Ovary (tissue), 9 donors: ENCODE results near the gene C1QB. TPM values are rescaled to one million over a fixed set of nuclear protein-coding genes. Genes with fewer than 3 reads are reported as not detected.

Experiments
- DNase-seq, 5 donors: peaks; one replicate each; pipeline ENCODE4 v3.0.0-alpha.2; 2019 to 2020
- H3K27ac ChIP-seq, 2 donors: fragments of 200-600 bp; one replicate each; pipeline versions ENCODE4 v1.5.1 to v1.8.0; 2019 to 2022
- H3K27me3 ChIP-seq: fragments of 200-600 bp; one replicate; pipeline ENCODE4 v1.8.0; 2022
- H3K36me3 ChIP-seq: fragments of 200-600 bp; sonication (generic); one replicate; pipeline ENCODE4 v1.5.1; 2019
- H3K4me1 ChIP-seq: one replicate; pipeline ENCODE4 v1.8.1; 2013; ENCODE audit warnings: mild to moderate bottlenecking, moderate library complexity; ENCODE audit not compliant: insufficient read depth
- H3K4me3 ChIP-seq: fragments of 200-600 bp; sonication (generic); one replicate; pipeline ENCODE4 v1.5.1; 2017
- H3K9me3 ChIP-seq, 2 donors: fragments of 200-600 bp in 1 of 2; sonication (generic) in 1 of 2; one replicate each; pipeline versions ENCODE4 v1.5.1 to v1.8.1; 2013 to 2019; ENCODE audit warnings: mild to moderate bottlenecking in 1 of 2, moderate library complexity in 1 of 2
- CTCF ChIP-seq, 3 donors: fragments of 450-650 bp in 2 of 3; fragments of 200-600 bp in 1 of 3; IDR thresholded peaks; one replicate each; pipeline versions ENCODE4 v1.5.1 to v1.8.0; 2016 to 2022; ENCODE audit warnings: antibody characterized with exemption in 3 of 3, mild to moderate bottlenecking in 1 of 3
- EP300 ChIP-seq: sonication (generic); formaldehyde crosslinking; IDR thresholded peaks from one replicate; pipeline ENCODE4 v1.6.1; 2017; ENCODE audit warnings: antibody characterized with exemption
- POLR2A ChIP-seq: fragments of 450-650 bp; IDR thresholded peaks from one replicate; pipeline ENCODE4 v1.6.1; 2017; ENCODE audit warnings: antibody characterized with exemption, mild to moderate bottlenecking, moderate library complexity
- whole genome bisulfite sequencing, 3 donors: extraction: QIAGEN DNeasy Blood & Tissue Kit in 1 of 3; methylation state at CpG; one replicate each; pipeline versions ENCODE4 v1.1.5 to v1.1.7; 2013 to 2017; 5-methylcytosine and 5-hydroxymethylcytosine counted together
- intact Hi-C, 4 donors: fragments of 100-400 bp; cut with DNase I; formaldehyde crosslinking; loops; one replicate each; pipeline versions ENCODE4 v1.11.0 to v1.15.1; 2022 to 2023
- polyA plus RNA-seq, 2 donors: library from polyadenylated mRNA; stranded (reverse); fragments of 200-250 nt in 1 of 2; fragments of 350-450 nt in 1 of 2; fragmentation: Illumina TruSeq in 1 of 2; extraction: RNeasy Lipid Tissue Mini Kit (QIAGEN cat#74804) in 1 of 2; gene quantifications; one replicate each; pipeline ENCODE4 v1.2.3, GENCODE V29; 2013 to 2014
- total RNA-seq, 7 donors: library from RNA; depleted of rRNA in 2 of 7; stranded (reverse); fragments of >200 nt in 2 of 7; fragmentation: NEBNext Ultra II Directional in 3 of 7; extraction: Animal tissue kit (Norgen Biotek cat#: 25700) in 3 of 7; gene quantifications; one replicate each; pipeline versions ENCODE4 v1.1.0 to v1.2.4, GENCODE V29; 2016 to 2023
- donor health status: DM: no; HTN: no; CAD: no; lungs with moderate emphysema.
- donor health status: DM: no; HTN: no; CAD: no.
- donor health status: Bipolar disorder and iron deficiency.
- donor health status: DM: yes; HTN: yes; CAD: no.
- donor health status: DM: no; HTN: no; CAD: no.
- donor health status: DM: yes; HTN: yes; CAD: no.

C1QB gene
- total and polyA plus RNA-seq, 9 donors, result 26.5 to 206 (median 96.7) TPM

- H3K27ac ChIP-seq, result no peak overlapping the region
- no peak for TF ChIP-seq EP300
- TF ChIP-seq CTCF (IDR thresholded peaks at IDR 0.05), result no peak
- TF ChIP-seq POLR2A, result no peak
- H3K27me3 ChIP-seq, result no peaks in the 10 kb centered on the region
- 29 to 38% (median 37%) methylated on average over 12 of the region's 12 CpGs for WGBS, 3 donors
- no peaks in the 10 kb centered on the region for H3K36me3 ChIP-seq
- no peak overlapping the region for H3K4me3 ChIP-seq
- intact Hi-C loops, result no loop called here
- no peaks in the 10 kb centered on the region for H3K9me3 ChIP-seq
- DNase-seq, result no peak
- H3K4me1 ChIP-seq, result no peaks in the 10 kb centered on the region
Measured at GRCh38 chr1:22613951-22614350, 39.1 kb upstream of the C1QB start.

DNA sequence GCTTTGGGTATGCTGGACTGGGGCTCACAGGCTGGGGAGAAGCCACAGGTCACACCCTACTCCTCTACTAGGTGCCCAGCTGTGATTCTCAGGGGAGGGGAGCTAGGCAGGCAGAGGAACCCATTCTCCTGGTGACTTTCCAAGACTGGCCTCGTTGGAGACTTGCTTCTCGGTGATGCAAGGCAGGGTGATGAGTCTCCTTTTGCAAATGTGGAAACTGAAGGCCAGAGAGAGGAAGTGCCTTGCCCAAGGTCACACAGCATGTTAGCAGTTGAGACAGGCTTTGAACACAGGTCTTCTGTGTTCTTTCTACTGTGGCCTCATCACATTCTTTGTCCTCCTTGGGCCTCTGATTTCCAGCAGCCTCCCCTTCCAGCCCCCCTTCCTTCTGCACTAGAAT lies 37.1 kb upstream of the C1QB start:
- 51 to 80% (median 56%) methylated on average over 2 of the region's 2 CpGs for WGBS, 3 donors
- no peak for DNase-seq
- Histone ChIP-seq H3K4me3 (no peak overlapping the region), H3K27ac (no peak overlapping the region), H3K27me3 (no peaks in the 10 kb centered on the region), H3K9me3 (no peaks in the 10 kb centered on the region), H3K4me1 (no peaks in the 10 kb centered on the region), H3K36me3 (no peaks in the 10 kb centered on the region)
- TF ChIP-seq EP300 (no peak), POLR2A (no peak), CTCF (IDR thresholded peaks at IDR 0.05) (no peak)
- intact Hi-C loops, result no loop called here

DNA sequence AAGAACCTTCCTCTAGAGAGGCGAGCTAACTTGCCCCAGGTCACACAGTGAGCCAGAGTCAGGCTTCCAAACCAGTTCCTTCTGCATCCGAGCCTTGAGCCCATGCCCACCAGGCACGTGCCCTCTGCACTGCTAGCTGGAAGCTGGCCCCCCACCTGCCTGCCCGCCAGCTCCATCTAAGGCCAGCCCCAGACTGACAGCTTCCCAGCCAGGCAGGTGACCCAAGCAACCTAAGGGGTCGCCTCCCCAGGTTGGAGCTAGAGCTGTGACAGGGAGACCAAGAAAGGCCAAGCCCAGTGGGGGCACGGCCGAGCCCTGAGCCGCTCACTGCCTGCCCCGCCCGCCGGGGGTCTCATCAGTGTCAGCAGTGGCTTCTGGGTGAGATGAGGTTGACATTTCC lies 36.5 kb upstream of the C1QB start:
- Histone ChIP-seq H3K9me3 (no peaks in the 10 kb centered on the region), H3K27ac (no peak overlapping the region), H3K36me3 (no peaks in the 10 kb centered on the region), H3K27me3 (no peaks in the 10 kb centered on the region), H3K4me1 (no peaks in the 10 kb centered on the region), H3K4me3 (no peak overlapping the region)
- intact Hi-C loops, result no loop called here
- WGBS, 3 donors, result 55 to 63% (median 59%) methylated on average over 6 to 11 of the region's 11 CpGs
- TF ChIP-seq POLR2A, result no peak
- no peak for TF ChIP-seq EP300
- no peak for TF ChIP-seq CTCF (IDR thresholded peaks at IDR 0.05)
- no peak for DNase-seq

- WGBS, 3 donors, result 27 to 42% (median 32%) methylated on average over 16 of the region's 16 CpGs
- H3K36me3 ChIP-seq, result no peaks in the 10 kb centered on the region
- DNase-seq, result no peak
- no peaks in the 10 kb centered on the region for H3K27me3 ChIP-seq
- H3K4me3 ChIP-seq, result no peak overlapping the region
- no peak overlapping the region for H3K27ac ChIP-seq
- H3K9me3 ChIP-seq, result no peaks in the 10 kb centered on the region
- no peak for TF ChIP-seq CTCF (IDR thresholded peaks at IDR 0.05)
- no peaks in the 10 kb centered on the region for H3K4me1 ChIP-seq
- intact Hi-C loops, result no loop called here
Measured at GRCh38 chr1:22618056-22618455, 35.0 kb upstream of the C1QB start.

DNA sequence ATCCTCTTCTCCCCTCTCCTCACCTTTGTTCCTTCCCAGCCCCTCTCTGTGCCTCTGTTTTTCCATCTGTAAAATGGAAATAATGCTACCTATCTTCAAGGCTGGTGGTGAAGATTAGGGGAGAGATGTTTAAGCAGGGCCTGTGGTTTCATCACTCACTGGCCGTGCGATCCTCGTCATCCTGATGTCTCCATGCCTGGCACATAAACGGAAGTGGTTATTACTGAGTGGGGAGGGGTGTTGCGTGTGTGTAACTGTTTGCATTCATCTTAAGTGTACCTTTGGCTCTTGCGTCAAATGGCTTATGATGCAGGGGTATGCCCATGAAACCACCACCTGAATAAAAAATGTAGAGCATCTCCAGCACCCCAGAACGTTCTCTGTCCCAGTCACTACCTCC lies 33.8 kb upstream of the C1QB start:
- Histone ChIP-seq H3K4me1 (no peaks in the 10 kb centered on the region), H3K36me3 (no peaks in the 10 kb centered on the region), H3K4me3 (no peak overlapping the region), H3K27me3 (no peaks in the 10 kb centered on the region), H3K27ac (no peak overlapping the region), H3K9me3 (no peaks in the 10 kb centered on the region)
- no peak for DNase-seq
- TF ChIP-seq EP300 (no peak), CTCF (IDR thresholded peaks at IDR 0.05) (no peak), POLR2A (no peak)
- intact Hi-C loops, result no loop called here
- WGBS, 3 donors, result 65 to 73% (median 67%) methylated on average over 7 of the region's 7 CpGs
